HL-60/S4 treated with retinoic acid at 250 ng/mL for 4 days and 3 days (cell line): ENCODE results near the gene RPS3.

Experiments used
- in situ Hi-C: fragments of 300-500 bp; cut with MboI; formaldehyde crosslinking; loops from 2 replicates; pipeline ENCODE4 v1.7.0; 2022; ENCODE audit warnings: low sequenced_read_pairs

The RPS3 gene

GRCh38 chr11:75453916-75454655 lies 54.8 kb downstream of the RPS3 start:
- in situ Hi-C loops = no loop called here

GRCh38 chr11:75454987-75455386 lies 55.7 kb downstream of the RPS3 start:
- in situ Hi-C loops = no loop called here
